Neural progenitor cell (in vitro differentiated cells): ENCODE measurements around the gene PPT2. TPM values are rescaled to one million over a fixed set of nuclear protein-coding genes. Genes with fewer than 3 reads are reported as not detected.

Source experiments
- DNase-seq: peaks from one replicate; pipeline ENCODE4 v3.0.0-alpha.2; 2016; ENCODE audit warnings: low spot score
- H2AFZ ChIP-seq: fragments of 200-600 bp; sonication (generic); replicated peaks from 2 replicates; pipeline ENCODE4 v1.6.1; 2016; ENCODE audit warnings: antibody characterized with exemption
- H3F3A ChIP-seq: fragments of 200-600 bp; sonication (generic); 2 replicates; pipeline ENCODE4 v1.6.1; 2016; ENCODE audit warnings: antibody characterized with exemption, low read depth
- H3K27ac ChIP-seq: fragments of 200-600 bp; sonication (generic); 2 replicates; pipeline ENCODE4 v1.5.1; 2016; ENCODE audit warnings: mild to moderate bottlenecking
- H3K27me3 ChIP-seq: fragments of 200-600 bp; sonication (generic); 2 replicates; pipeline ENCODE4 v1.6.1; 2016; ENCODE audit warnings: mild to moderate bottlenecking, moderate library complexity
- H3K36me3 ChIP-seq: fragments of 200-600 bp; sonication (generic); 2 replicates; pipeline ENCODE4 v1.5.1; 2016
- H3K4me1 ChIP-seq: fragments of 200-600 bp; sonication (generic); 2 replicates; pipeline ENCODE4 v1.6.1; 2016; ENCODE audit warnings: mixed run types
- H3K4me2 ChIP-seq: fragments of 200-600 bp; sonication (generic); 2 replicates; pipeline ENCODE4 v1.6.1; 2016
- H3K4me3 ChIP-seq: fragments of 200-600 bp; sonication (generic); 2 replicates; pipeline ENCODE4 v1.5.1; 2016
- H3K79me2 ChIP-seq: fragments of 200-600 bp; sonication (generic); 2 replicates; pipeline ENCODE4 v1.6.1; 2016; ENCODE audit warnings: low read depth
- H3K9ac ChIP-seq: fragments of 200-600 bp; sonication (generic); 2 replicates; pipeline ENCODE4 v1.6.1; 2016
- H3K9me3 ChIP-seq: fragments of 200-600 bp; sonication (generic); 2 replicates; pipeline ENCODE4 v1.5.1; 2016; ENCODE audit warnings: low read depth
- H4K20me1 ChIP-seq: fragments of 200-600 bp; sonication (generic); 2 replicates; pipeline ENCODE4 v1.6.1; 2016; ENCODE audit warnings: low read depth
- H3K27ac Mint-ChIP-seq: 3 replicates; pipeline ENCODE4 v1.8.0; 2021; ENCODE audit warnings: mixed read lengths
- H3K27me3 Mint-ChIP-seq: 2 replicates; pipeline ENCODE4 v1.8.0; 2022; ENCODE audit warnings: low read depth, mild to moderate bottlenecking, inconsistent platforms, moderate library complexity, mixed read lengths; ENCODE audit not compliant: insufficient read depth
- H3K36me3 Mint-ChIP-seq: 3 replicates; pipeline ENCODE4 v1.8.0; 2021; ENCODE audit warnings: mixed read lengths
- H3K4me1 Mint-ChIP-seq: 3 replicates; pipeline ENCODE4 v1.8.0; 2021; ENCODE audit warnings: mixed read lengths
- H3K4me3 Mint-ChIP-seq: 3 replicates; pipeline ENCODE4 v1.8.0; 2021; ENCODE audit warnings: mild to moderate bottlenecking, moderate library complexity, mixed read lengths
- H3K9me3 Mint-ChIP-seq: 3 replicates; pipeline ENCODE4 v1.8.0; 2020; ENCODE audit warnings: mixed read lengths
- EZH2 ChIP-seq: fragments of 200-600 bp; sonication (generic); IDR thresholded peaks from 2 replicates; pipeline ENCODE4 v1.6.1; 2017; ENCODE audit warnings: antibody characterized with exemption, mild to moderate bottlenecking, moderate library complexity
- EZH2phosphoT487 ChIP-seq: fragments of 200-600 bp; sonication (generic); IDR thresholded peaks from 2 replicates; pipeline ENCODE4 v1.6.1; 2017; ENCODE audit warnings: antibody characterized with exemption
- total RNA-seq: library from RNA; depleted of rRNA; stranded (reverse); fragments of >200 nt; gene quantifications from 2 replicates; pipeline ENCODE4 v1.2.3, GENCODE V29; 2015; ENCODE audit warnings: low replicate concordance
- TF ChIP-seq, protein P1 (sequence below): fragments of 200-600 bp; sonication (generic); IDR thresholded peaks from 2 replicates; pipeline ENCODE4 v1.5.1; 2017; ENCODE audit warnings: antibody characterized with exemption, mild to moderate bottlenecking

The PPT2 gene
- total RNA-seq, 1 donor from 2014 or later: 18.6 TPM

GRCh38 chr6:32132110-32132509, 21.8 kb upstream of the PPT2 start:
- Mint-ChIP-seq H3K4me3 (peak overlapping the region; percentile 46), H3K27me3 (peaks cover 10% of the 10 kb centered on the region), H3K27ac (peak overlapping the region; percentile 76), H3K36me3 (no peaks in the 10 kb centered on the region), H3K9me3 (no peaks in the 10 kb centered on the region), H3K4me1 (peaks cover 24% of the 10 kb centered on the region)
- TF ChIP-seq EZH2 (no peak), EZH2phosphoT487 (no peak)
- TF ChIP-seq, protein P1, sequence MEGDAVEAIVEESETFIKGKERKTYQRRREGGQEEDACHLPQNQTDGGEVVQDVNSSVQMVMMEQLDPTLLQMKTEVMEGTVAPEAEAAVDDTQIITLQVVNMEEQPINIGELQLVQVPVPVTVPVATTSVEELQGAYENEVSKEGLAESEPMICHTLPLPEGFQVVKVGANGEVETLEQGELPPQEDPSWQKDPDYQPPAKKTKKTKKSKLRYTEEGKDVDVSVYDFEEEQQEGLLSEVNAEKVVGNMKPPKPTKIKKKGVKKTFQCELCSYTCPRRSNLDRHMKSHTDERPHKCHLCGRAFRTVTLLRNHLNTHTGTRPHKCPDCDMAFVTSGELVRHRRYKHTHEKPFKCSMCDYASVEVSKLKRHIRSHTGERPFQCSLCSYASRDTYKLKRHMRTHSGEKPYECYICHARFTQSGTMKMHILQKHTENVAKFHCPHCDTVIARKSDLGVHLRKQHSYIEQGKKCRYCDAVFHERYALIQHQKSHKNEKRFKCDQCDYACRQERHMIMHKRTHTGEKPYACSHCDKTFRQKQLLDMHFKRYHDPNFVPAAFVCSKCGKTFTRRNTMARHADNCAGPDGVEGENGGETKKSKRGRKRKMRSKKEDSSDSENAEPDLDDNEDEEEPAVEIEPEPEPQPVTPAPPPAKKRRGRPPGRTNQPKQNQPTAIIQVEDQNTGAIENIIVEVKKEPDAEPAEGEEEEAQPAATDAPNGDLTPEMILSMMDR: no peak
- Histone ChIP-seq H3K27me3 (peaks cover 10% of the 10 kb centered on the region), H3K9me3 (no peaks in the 10 kb centered on the region), H3K27ac (no peak overlapping the region), H3K4me3 (no peak overlapping the region), H3K36me3 (no peaks in the 10 kb centered on the region), H3K9ac (no peak overlapping the region), H3K4me2 (no peak overlapping the region), H4K20me1 (no peaks in the 10 kb centered on the region), H3K4me1 (peaks cover 13% of the 10 kb centered on the region), H2AFZ (no peak overlapping the region), H3F3A (peaks cover 26% of the 10 kb centered on the region), H3K79me2 (peaks cover 18% of the 10 kb centered on the region)
- no peak for DNase-seq

GRCh38 chr6:32133786-32134185, 20.2 kb upstream of the PPT2 start:
- Histone ChIP-seq H3K4me1 (peaks cover 12% of the 10 kb centered on the region), H3K36me3 (no peaks in the 10 kb centered on the region), H3K27ac (no peak overlapping the region), H3K9ac (no peak overlapping the region), H3K9me3 (no peaks in the 10 kb centered on the region), H3F3A (peaks cover 12% of the 10 kb centered on the region), H3K79me2 (peaks cover 12% of the 10 kb centered on the region), H3K4me2 (no peak overlapping the region), H4K20me1 (no peaks in the 10 kb centered on the region), H3K4me3 (no peak overlapping the region), H2AFZ (no peak overlapping the region), H3K27me3 (peaks cover 10% of the 10 kb centered on the region)
- Mint-ChIP-seq H3K27ac (no peak overlapping the region), H3K4me1 (peaks cover 27% of the 10 kb centered on the region), H3K4me3 (no peak overlapping the region), H3K9me3 (no peaks in the 10 kb centered on the region), H3K36me3 (no peaks in the 10 kb centered on the region), H3K27me3 (peaks cover 10% of the 10 kb centered on the region)
- TF ChIP-seq EZH2: no peak
- no peak for TF ChIP-seq EZH2phosphoT487
- TF ChIP-seq, protein P1: no peak
- no peak for DNase-seq

DNA sequence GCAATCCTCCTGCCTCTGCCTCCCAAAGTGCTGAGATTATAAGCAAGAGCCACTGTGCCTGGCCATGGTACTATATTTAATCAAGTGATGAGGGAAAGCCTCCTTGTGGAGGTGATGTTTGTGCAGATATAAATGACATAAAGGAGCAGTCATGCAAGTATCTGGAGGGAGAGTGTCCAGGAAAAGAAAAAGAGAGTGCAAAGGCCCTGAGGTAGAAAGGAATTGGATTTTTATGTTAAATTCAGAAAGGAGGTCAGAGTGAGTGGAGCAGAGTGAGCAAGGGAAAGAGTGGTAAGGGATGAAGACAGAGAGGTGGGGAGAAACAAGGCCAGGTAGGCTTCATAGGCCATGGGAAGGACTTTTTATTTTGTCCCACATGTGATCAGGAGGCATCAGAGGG, 16.5 kb upstream of the PPT2 start:
- Histone ChIP-seq H3K27ac (no peak overlapping the region), H3K9me3 (no peaks in the 10 kb centered on the region), H3K9ac (no peak overlapping the region), H3K36me3 (no peaks in the 10 kb centered on the region), H3K4me3 (no peak overlapping the region), H3K4me1 (peaks cover 5% of the 10 kb centered on the region), H2AFZ (no peak overlapping the region), H3K27me3 (peaks cover 10% of the 10 kb centered on the region), H3K4me2 (no peak overlapping the region), H3K79me2 (no peaks in the 10 kb centered on the region), H3F3A (no peaks in the 10 kb centered on the region), H4K20me1 (no peaks in the 10 kb centered on the region)
- Mint-ChIP-seq H3K36me3 (no peaks in the 10 kb centered on the region), H3K27me3 (peaks cover 7% of the 10 kb centered on the region), H3K27ac (peak overlapping the region; percentile 88), H3K4me3 (peak overlapping the region; percentile 1), H3K9me3 (no peaks in the 10 kb centered on the region), H3K4me1 (peaks cover 18% of the 10 kb centered on the region)
- TF ChIP-seq EZH2 (no peak), EZH2phosphoT487 (no peak)
- TF ChIP-seq, protein P1: no peak
- DNase-seq: no peak
